Naive thymus-derived CD4-positive, alpha-beta T cell (primary cell): ENCODE data around the gene MED10. TPM values are rescaled to one million over a fixed set of nuclear protein-coding genes. Genes with fewer than 3 reads are reported as not detected.
A peak's percentile ranks its signal among the peaks of the same experiment; 100 is the strongest.
"Not testable (repeated sequence)": the region's sequence is repeated elsewhere in the genome, so short reads cannot be mapped to it uniquely, and the experiment has no call there.

Experiments
- ATAC-seq: fragments of 150-1000 bp; cut with Tn5 transposase; 2 replicates; pipeline ENCODE4 v1.10.0; 2021; ENCODE audit warnings: mild to moderate bottlenecking, moderate library complexity
- CTCF ChIA-PET: fragments of 350-600 bp; sonication (Branson Sonifier 250); formaldehyde crosslinking; loops from one replicate; lab custom pipeline; 2021; ENCODE audit warnings: antibody characterized with exemption; lab: Charles Lee
- POLR2A ChIA-PET: fragments of 350-600 bp; sonication (Branson Sonifier 250); formaldehyde crosslinking; loops from one replicate; lab custom pipeline; 2021; ENCODE audit warnings: antibody characterized with exemption, inconsistent platforms; lab: Charles Lee
- DNase-seq, 9 donors: peaks; one replicate each; pipeline versions ENCODE4 v3.0.0 to v3.0.0-alpha.2; 2020 to 2022; ENCODE audit warnings: mixed read lengths in 1 of 9
- H3K27ac ChIP-seq: one replicate; pipeline ENCODE4 v1.7.0; 2013; ENCODE audit warnings: mild to moderate bottlenecking, low read depth, low read length, moderate library complexity
- H3K27me3 ChIP-seq, 2 donors: one replicate each; pipeline ENCODE4 v1.7.0; 2013; ENCODE audit warnings: low read length in 2 of 2, mild to moderate bottlenecking in 2 of 2, moderate library complexity in 2 of 2; ENCODE audit not compliant: control insufficient read depth in 2 of 2, insufficient read depth in 2 of 2
- H3K36me3 ChIP-seq, 3 experiments: 1 replicate in 2 of 3; 2 replicates in 1 of 3; pipeline ENCODE4 v1.7.0; 2013; ENCODE audit warnings: low read length in 3 of 3, mild to moderate bottlenecking in 3 of 3, moderate library complexity in 1 of 3; ENCODE audit not compliant: insufficient read depth in 3 of 3, control insufficient read depth in 2 of 3
- H3K4me1 ChIP-seq, 2 donors: one replicate each; pipeline ENCODE4 v1.7.0; 2013; ENCODE audit warnings: low read length in 2 of 2, mild to moderate bottlenecking in 2 of 2, moderate library complexity in 1 of 2; ENCODE audit not compliant: control insufficient read depth in 2 of 2, insufficient read depth in 2 of 2
- H3K4me3 ChIP-seq: 2 replicates; pipeline ENCODE4 v1.7.0; 2013; ENCODE audit warnings: mild to moderate bottlenecking, low read length
- H3K9me3 ChIP-seq, 3 experiments: 1 replicate in 2 of 3; 2 replicates in 1 of 3; pipeline ENCODE4 v1.7.0; 2013; ENCODE audit warnings: low read length in 3 of 3; ENCODE audit not compliant: control insufficient read depth in 2 of 3
- H3K27ac Mint-ChIP-seq, 9 donors: one replicate each; pipeline ENCODE4 v1.8.0; 2020 to 2022; ENCODE audit warnings: mixed read lengths in 9 of 9, mild to moderate bottlenecking in 8 of 9, moderate library complexity in 5 of 9, inconsistent platforms in 2 of 9
- H3K27me3 Mint-ChIP-seq, 5 donors: one replicate each; pipeline ENCODE4 v1.8.0; 2021 to 2022; ENCODE audit warnings: mixed read lengths in 5 of 5, mild to moderate bottlenecking in 1 of 5
- H3K36me3 Mint-ChIP-seq, 5 donors: one replicate each; pipeline ENCODE4 v1.8.0; 2020 to 2022; ENCODE audit warnings: mixed read lengths in 5 of 5, mild to moderate bottlenecking in 3 of 5, inconsistent platforms in 1 of 5
- H3K4me1 Mint-ChIP-seq, 7 donors: one replicate each; pipeline ENCODE4 v1.8.0; 2020 to 2022; ENCODE audit warnings: mixed read lengths in 7 of 7, mild to moderate bottlenecking in 3 of 7, inconsistent platforms in 1 of 7
- H3K4me3 Mint-ChIP-seq, 10 donors: one replicate each; pipeline ENCODE4 v1.8.0; 2020 to 2022; ENCODE audit warnings: mild to moderate bottlenecking in 10 of 10, mixed read lengths in 10 of 10, moderate library complexity in 6 of 10, inconsistent platforms in 2 of 10
- H3K9me3 Mint-ChIP-seq, 11 donors: one replicate each; pipeline ENCODE4 v1.8.0; 2020 to 2022; ENCODE audit warnings: mixed read lengths in 11 of 11, mild to moderate bottlenecking in 4 of 11, inconsistent platforms in 1 of 11, moderate library complexity in 1 of 11
- intact Hi-C, 2 donors: fragments of 100-400 bp; cut with micrococcal nuclease; formaldehyde crosslinking; loops; one replicate each; pipeline ENCODE4 v1.15.1; 2023
- polyA plus RNA-seq, 2 donors: library from polyadenylated mRNA; unstranded; fragments of 300-500 nt; fragmentation: Illumina TruSeq; gene quantifications; one replicate each; pipeline ENCODE4 v1.2.3, GENCODE V29; 2021
- total RNA-seq, 6 experiments: library from RNA in 5 of 6; stranded (reverse) in 5 of 6; gene quantifications; 1 replicate in 5 of 6; 2 replicates in 1 of 6; pipeline ENCODE4 v1.2.3 and lab custom pipeline; 2021 to 2026

The MED10 gene
- total and polyA plus RNA-seq, 7 experiments from 2014 or later = 46.0 to 121 (median 62.2) TPM

DNA sequence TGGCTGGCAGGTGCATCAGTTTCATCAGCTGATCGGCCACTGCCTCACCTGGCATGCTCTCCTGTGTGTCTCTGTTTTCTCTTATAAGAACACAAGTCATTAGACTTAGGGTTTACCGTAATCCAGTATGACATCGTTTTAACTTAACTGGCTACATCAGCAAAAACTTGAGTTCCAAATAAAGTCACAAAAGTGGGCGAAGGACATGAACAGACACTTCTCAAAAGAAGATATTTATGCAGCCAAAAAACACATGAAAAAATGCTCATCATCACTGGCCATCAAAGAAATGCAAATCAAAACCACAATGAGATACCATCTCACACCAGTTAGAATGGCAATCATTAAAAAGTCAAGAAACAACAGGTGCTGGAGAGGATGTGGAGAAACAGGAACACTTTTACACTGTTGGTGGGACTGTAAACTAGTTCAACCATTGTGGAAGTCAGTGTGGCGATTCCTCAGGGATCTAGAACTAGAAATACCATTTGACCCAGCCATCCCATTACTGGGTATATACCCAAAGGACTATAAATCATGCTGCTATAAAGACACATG lies 14.8 kb downstream of the MED10 start:
- Histone ChIP-seq H3K4me1 (peaks cover 4 to 23% of the 10 kb centered on the region in 2 donors), H3K36me3 (peaks cover 0 to 22% (median 0%) of the 10 kb centered on the region in 3 experiments)
- POLR2A ChIA-PET = interaction anchor here (1.8 kb wide), 1 partner anchor 15 kb away, joined by 6 read pairs; the partner anchor contains the start of gene MED10
- peak overlapping the region in 1 of 9 donors; percentile 41 for H3K27ac Mint-ChIP-seq
- H3K9me3 ChIP-seq, H3K4me3 Mint-ChIP-seq, H3K9me3 Mint-ChIP-seq, CTCF ChIA-PET, H3K4me3 ChIP-seq, H3K27me3 Mint-ChIP-seq, intact Hi-C loops, H3K27me3 ChIP-seq, DNase-seq, H3K27ac ChIP-seq, ATAC-seq: not testable (repeated sequence)
- peaks cover 2 to 37% (median 15%) of the 10 kb centered on the region in 5 donors for H3K36me3 Mint-ChIP-seq
- peaks cover 12 to 51% (median 37%) of the 10 kb centered on the region in 7 donors for H3K4me1 Mint-ChIP-seq

DNA sequence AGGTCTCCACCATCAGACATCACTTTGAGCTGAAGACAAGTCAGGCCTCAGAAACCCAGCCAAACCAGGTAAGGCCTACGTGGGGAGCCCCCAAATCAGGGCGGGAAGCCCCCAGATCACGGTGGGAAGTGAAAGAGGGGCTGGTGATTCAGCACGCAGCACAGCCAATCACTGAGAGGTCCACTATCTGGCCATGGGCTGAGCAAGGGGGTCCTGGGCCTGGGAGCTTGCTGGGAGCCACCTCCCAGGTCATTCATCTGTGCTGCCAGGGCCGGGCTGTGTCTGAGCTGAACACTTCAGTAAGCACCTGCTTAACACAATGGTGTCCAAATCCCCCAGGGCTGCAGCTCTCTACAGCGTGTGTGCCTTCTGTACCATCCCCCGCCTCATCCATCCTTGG lies 15.5 kb downstream of the MED10 start:
- no peaks in the 10 kb centered on the region for H3K9me3 ChIP-seq
- DNase-seq (peak in 1 of 9 donors; percentile 1), ATAC-seq (no peak)
- Mint-ChIP-seq H3K9me3 (peaks cover 0 to 4% (median 0%) of the 10 kb centered on the region in 11 donors), H3K27me3 (no peaks in the 10 kb centered on the region), H3K4me1 (peaks cover 12 to 53% (median 37%) of the 10 kb centered on the region in 7 donors), H3K4me3 (no peak overlapping the region), H3K27ac (no peak overlapping the region), H3K36me3 (peaks cover 2 to 40% (median 19%) of the 10 kb centered on the region in 5 donors)
- peaks cover 4 to 23% of the 10 kb centered on the region in 2 donors for H3K4me1 ChIP-seq
- intact Hi-C loops = no loop called here
- no peak overlapping the region for H3K27ac ChIP-seq
- ChIA-PET CTCF (no interaction called here), POLR2A (interaction anchor here (1.8 kb wide), 1 partner anchor 16 kb away, joined by 6 read pairs; the partner anchor contains the start of gene MED10)
- H3K27me3 ChIP-seq = no peaks in the 10 kb centered on the region
- peaks cover 0 to 19% (median 0%) of the 10 kb centered on the region in 3 experiments for H3K36me3 ChIP-seq
- H3K4me3 ChIP-seq = no peak overlapping the region

DNA sequence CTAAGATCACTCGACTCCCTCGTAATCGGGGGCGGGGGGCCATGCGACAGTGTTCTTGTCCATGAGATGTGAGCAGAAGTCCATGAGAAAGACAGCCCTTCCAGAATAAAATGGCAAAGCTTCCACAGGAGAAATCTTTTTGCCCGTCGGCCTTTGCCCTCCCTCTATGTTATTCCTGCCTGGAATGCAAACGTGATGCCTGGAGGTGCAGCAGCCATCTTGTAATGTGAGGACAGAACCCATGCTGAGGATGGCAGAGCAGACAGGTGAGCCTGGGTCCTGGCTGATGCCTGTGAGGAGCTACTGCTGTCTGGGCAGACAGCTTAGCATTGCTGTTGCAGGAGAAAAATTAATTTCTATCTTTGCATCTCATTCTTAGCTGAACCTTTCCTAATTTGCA lies 17.2 kb downstream of the MED10 start:
- POLR2A ChIA-PET = interaction anchor here (1.8 kb wide), 1 partner anchor 18 kb away, joined by 9 read pairs; the partner anchor contains the start of gene MED10
- intact Hi-C loops = no loop called here

DNA sequence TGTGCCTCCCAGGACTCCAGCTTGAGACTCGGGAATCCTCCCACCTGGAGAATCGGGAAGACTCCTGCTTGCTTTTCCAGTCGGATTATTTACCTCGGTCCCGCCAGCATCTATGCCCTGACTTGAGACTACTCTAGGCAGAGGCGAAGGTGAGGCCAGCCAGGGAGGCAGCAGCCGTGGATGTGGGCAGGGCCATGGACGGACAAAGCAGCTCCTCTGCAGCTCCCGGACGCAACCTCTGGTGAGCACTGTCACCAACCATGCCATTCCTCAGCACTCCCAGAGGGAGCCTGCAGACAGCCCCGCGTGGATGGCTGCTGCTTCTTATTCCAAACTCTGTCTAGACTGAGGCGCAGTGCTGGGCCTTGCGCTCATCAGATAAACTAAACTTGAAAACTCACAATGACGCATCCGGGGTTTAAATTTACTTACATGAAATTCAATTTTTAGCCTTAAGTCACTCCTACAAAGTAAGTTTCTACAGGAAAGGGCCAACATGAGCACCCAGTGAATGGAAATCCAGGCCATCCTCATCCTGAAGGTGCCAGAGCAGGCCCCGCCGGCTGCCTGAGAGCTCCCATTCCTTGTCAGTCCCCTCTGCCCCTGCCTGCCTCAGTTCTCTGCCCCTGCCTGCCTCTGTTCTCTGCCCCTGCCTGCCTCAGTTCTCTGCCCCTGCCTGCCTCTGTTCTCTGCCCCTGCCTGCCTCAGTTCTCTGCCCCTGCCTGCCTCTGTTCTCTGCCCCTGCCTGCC lies 17.8 kb downstream of the MED10 start:
- Histone ChIP-seq H3K4me3 (peak overlapping the region; percentile 56), H3K27me3 (no peaks in the 10 kb centered on the region), H3K4me1 (peaks cover 4 to 23% of the 10 kb centered on the region in 2 donors), H3K36me3 (no peaks in the 10 kb centered on the region), H3K27ac (peak overlapping the region; percentile 59), H3K9me3 (no peaks in the 10 kb centered on the region)
- H3K36me3 Mint-ChIP-seq = peaks cover 0 to 33% (median 14%) of the 10 kb centered on the region in 5 donors
- H3K27me3 Mint-ChIP-seq = no peaks in the 10 kb centered on the region
- intact Hi-C loops = loop anchor here (1.0 kb wide), 1 partner anchor 18 kb away; the partner anchor contains the start of gene MED10 (in 2 of the 2)
- H3K27ac Mint-ChIP-seq = peak overlapping the region; percentile 79 to 99 (median 93)
- ChIA-PET CTCF (no interaction called here), POLR2A (interaction anchor here (1.2 to 1.8 kb wide), 2 partner anchors 18 to 938 kb away, joined by 4 to 9 read pairs; partner anchors contain the start of genes ICE1 and MED10)
- DNase-seq = peak in 3 of 9 donors; percentile 9 to 19 (median 13)
- peaks cover 0 to 4% (median 0%) of the 10 kb centered on the region in 11 donors for H3K9me3 Mint-ChIP-seq
- peak overlapping the region; percentile 76 to 89 (median 82) for H3K4me3 Mint-ChIP-seq
- no peak for ATAC-seq
- peaks cover 8 to 46% (median 30%) of the 10 kb centered on the region in 7 donors for H3K4me1 Mint-ChIP-seq

More for the DNA sequence above, 17.2 kb downstream of the MED10 start:
- no peaks in the 10 kb centered on the region for H3K27me3 Mint-ChIP-seq
- H3K4me1 Mint-ChIP-seq = peaks cover 8 to 48% (median 33%) of the 10 kb centered on the region in 7 donors
- peak overlapping the region in 6 of 10 donors; percentile 23 to 89 (median 82) for H3K4me3 Mint-ChIP-seq
- H3K36me3 Mint-ChIP-seq = peaks cover 1 to 33% (median 15%) of the 10 kb centered on the region in 5 donors
- Histone ChIP-seq H3K4me1 (peaks cover 4 to 23% of the 10 kb centered on the region in 2 donors), H3K27me3 (no peaks in the 10 kb centered on the region), H3K27ac (peak overlapping the region; percentile 59), H3K4me3 (no peak overlapping the region), H3K9me3 (no peaks in the 10 kb centered on the region), H3K36me3 (peaks cover 0 to 3% (median 0%) of the 10 kb centered on the region in 3 experiments)
- CTCF ChIA-PET = no interaction called here
- ATAC-seq = no peak
- H3K27ac Mint-ChIP-seq = peak overlapping the region; percentile 52 to 99 (median 89)
- DNase-seq = no peak
- peaks cover 0 to 4% (median 0%) of the 10 kb centered on the region in 11 donors for H3K9me3 Mint-ChIP-seq

DNA sequence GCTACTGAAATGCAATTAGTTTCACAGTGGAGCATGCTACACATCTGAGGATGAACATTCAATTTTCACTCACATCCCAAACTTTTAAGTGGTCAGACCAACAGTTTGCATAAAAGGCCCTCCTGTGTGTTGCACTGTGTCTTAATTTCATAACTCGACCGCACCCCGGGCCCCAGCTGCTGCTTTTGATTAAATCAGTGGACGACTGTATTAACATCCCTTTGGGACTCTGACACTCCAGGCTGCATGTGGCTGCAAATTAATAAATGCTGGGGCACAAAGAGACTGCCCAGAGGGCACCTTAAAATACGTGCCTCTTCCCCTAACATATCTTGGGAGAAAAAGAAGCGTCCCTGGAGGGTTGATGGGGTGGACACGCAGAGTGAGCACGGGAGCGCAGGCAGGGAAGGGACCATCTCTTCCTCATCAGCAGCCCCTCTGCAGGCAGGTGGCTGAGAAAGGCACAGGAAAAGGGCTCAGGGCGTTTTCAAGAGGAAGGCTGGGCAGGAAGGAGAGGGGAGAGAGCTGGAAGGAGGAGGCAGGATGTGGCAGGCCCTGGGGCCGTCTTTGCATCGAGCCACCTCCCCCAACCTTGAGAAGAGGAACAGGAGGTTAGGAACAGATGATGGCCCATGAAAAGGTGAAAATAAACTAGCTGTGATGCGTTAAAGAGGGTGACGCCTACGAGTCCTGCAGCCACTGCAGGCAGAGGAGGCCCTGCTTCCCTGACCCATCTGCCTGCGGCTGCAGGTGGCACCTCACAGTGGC lies 18.6 kb downstream of the MED10 start:
- ChIA-PET POLR2A (interaction anchor here (0.6 to 1.8 kb wide), 4 partner anchors 19 to 937 kb away, joined by 3 to 9 read pairs (median 4); partner anchors contain the start of genes ICE1 and MED10), CTCF (no interaction called here)
- Histone ChIP-seq H3K4me1 (peaks cover 4 to 23% of the 10 kb centered on the region in 2 donors), H3K36me3 (no peaks in the 10 kb centered on the region), H3K9me3 (no peaks in the 10 kb centered on the region), H3K4me3 (peak overlapping the region; percentile 56), H3K27ac (peak overlapping the region; percentile 59), H3K27me3 (no peaks in the 10 kb centered on the region)
- no peaks in the 10 kb centered on the region for H3K27me3 Mint-ChIP-seq
- H3K4me1 Mint-ChIP-seq = peaks cover 8 to 46% (median 30%) of the 10 kb centered on the region in 7 donors
- peak overlapping the region; percentile 76 to 89 (median 82) for H3K4me3 Mint-ChIP-seq
- peaks cover 0 to 30% (median 14%) of the 10 kb centered on the region in 5 donors for H3K36me3 Mint-ChIP-seq
- peak in 7 of 9 donors; percentile 26 to 67 (median 59) for DNase-seq
- H3K9me3 Mint-ChIP-seq = peaks cover 0 to 4% (median 0%) of the 10 kb centered on the region in 11 donors
- peak; percentile 71 for ATAC-seq
- H3K27ac Mint-ChIP-seq = peak overlapping the region; percentile 79 to 99 (median 93)
- intact Hi-C loops = loop anchor here (1.0 kb wide), 1 partner anchor 19 kb away; the partner anchor contains the start of gene MED10 (in 2 of the 2)

DNA sequence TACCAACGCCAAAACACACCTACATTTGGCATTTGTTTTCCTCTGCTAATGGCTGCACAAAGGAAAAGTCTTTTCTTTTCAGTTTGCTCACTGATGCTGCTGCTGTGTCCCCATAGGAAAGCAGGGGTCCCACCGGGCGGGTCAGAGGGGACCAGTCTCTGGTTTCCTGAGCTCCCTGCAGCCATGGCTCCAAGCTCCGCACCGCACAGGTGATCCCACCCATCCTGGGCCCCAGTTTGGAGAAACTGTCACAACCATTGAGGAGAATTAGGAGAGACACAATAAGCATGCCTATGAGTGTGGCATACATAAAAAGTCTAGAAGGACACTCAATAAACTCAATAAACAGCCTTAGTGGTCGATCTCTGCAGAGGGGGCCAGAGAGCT lies 19.9 kb downstream of the MED10 start:
- peaks cover 4 to 23% of the 10 kb centered on the region in 2 donors for H3K4me1 ChIP-seq
- no peaks in the 10 kb centered on the region for H3K27me3 ChIP-seq
- H3K4me1 Mint-ChIP-seq = peaks cover 8 to 44% (median 30%) of the 10 kb centered on the region in 7 donors
- intact Hi-C loops = no loop called here
- no peaks in the 10 kb centered on the region for H3K27me3 Mint-ChIP-seq
- H3K36me3 Mint-ChIP-seq = peaks cover 0 to 27% (median 14%) of the 10 kb centered on the region in 5 donors
- H3K4me3 Mint-ChIP-seq = peak overlapping the region in 1 of 10 donors; percentile 24
- peaks cover 0 to 4% (median 0%) of the 10 kb centered on the region in 11 donors for H3K9me3 Mint-ChIP-seq
- H3K9me3 ChIP-seq = no peaks in the 10 kb centered on the region
- POLR2A ChIA-PET = no interaction called here
- peak overlapping the region in 8 of 9 donors; percentile 32 to 80 (median 52) for H3K27ac Mint-ChIP-seq
- CTCF ChIA-PET = no interaction called here
- peak in 1 of 9 donors; percentile 17 for DNase-seq
- no peak overlapping the region for H3K27ac ChIP-seq
- no peak for ATAC-seq
- H3K4me3 ChIP-seq = no peak overlapping the region
- H3K36me3 ChIP-seq = no peaks in the 10 kb centered on the region
